Suprapubic skin (tissue), 4 donors: ENCODE measurements around the gene EML4.

ENCODE experiments used
- EP300 ChIP-seq: sonication (generic); formaldehyde crosslinking; IDR thresholded peaks from one replicate; pipeline ENCODE4 v1.6.1; 2017; ENCODE audit warnings: antibody characterized with exemption
- POLR2AphosphoS5 ChIP-seq, 3 donors: sonication (generic); formaldehyde crosslinking; IDR thresholded peaks; one replicate each; pipeline ENCODE4 v1.6.1; 2017; ENCODE audit warnings: antibody characterized with exemption in 3 of 3
- TF ChIP-seq, protein P1 (sequence below), 2 donors: fragments of 200-600 bp in 1 of 2; fragments of 450-650 bp in 1 of 2; sonication (generic) in 1 of 2; IDR thresholded peaks; one replicate each; pipeline ENCODE4 v1.5.1; 2016 to 2019; ENCODE audit warnings: antibody characterized with exemption in 2 of 2, mild to moderate bottlenecking in 1 of 2, moderate library complexity in 1 of 2

DNA sequence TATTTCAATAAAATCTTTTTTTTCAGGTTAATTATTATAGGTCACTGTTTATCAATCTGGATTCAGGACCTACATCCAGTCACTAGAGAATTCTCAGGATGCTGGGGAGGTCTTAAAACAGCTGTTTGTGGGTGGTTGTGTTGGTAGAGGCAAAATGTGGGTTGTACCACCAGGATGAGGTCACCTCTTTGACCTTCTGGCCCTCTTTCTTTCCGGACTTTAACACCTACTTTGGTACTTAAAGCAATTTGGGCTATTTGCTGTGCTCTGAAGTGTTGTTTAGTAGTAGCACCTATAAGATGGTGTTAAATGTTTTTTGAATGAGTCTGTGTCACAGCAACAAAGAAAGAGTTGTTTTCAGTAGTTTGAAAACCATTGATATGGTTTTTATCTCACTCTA lies 14.6 kb downstream of the EML4 start:
- TF ChIP-seq, protein P1, sequence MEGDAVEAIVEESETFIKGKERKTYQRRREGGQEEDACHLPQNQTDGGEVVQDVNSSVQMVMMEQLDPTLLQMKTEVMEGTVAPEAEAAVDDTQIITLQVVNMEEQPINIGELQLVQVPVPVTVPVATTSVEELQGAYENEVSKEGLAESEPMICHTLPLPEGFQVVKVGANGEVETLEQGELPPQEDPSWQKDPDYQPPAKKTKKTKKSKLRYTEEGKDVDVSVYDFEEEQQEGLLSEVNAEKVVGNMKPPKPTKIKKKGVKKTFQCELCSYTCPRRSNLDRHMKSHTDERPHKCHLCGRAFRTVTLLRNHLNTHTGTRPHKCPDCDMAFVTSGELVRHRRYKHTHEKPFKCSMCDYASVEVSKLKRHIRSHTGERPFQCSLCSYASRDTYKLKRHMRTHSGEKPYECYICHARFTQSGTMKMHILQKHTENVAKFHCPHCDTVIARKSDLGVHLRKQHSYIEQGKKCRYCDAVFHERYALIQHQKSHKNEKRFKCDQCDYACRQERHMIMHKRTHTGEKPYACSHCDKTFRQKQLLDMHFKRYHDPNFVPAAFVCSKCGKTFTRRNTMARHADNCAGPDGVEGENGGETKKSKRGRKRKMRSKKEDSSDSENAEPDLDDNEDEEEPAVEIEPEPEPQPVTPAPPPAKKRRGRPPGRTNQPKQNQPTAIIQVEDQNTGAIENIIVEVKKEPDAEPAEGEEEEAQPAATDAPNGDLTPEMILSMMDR (IDR thresholded peaks at IDR 0.05) = no peak
- TF ChIP-seq POLR2AphosphoS5 (IDR thresholded peaks at IDR 0.05) (no peak), EP300 (no peak)
